H1 (cell line): ENCODE measurements around the gene FUT6.

Experiments used
- EP300 ChIP-seq, 2 experiments: IDR thresholded peaks; 1 replicate in 1 of 2; 2 replicates in 1 of 2; pipeline ENCODE4 v1.6.1; 2011 to 2012; ENCODE audit warnings: low read depth in 2 of 2, low read length in 2 of 2, mild to moderate bottlenecking in 2 of 2, borderline replicate concordance in 1 of 2, inconsistent platforms in 1 of 2, moderate library complexity in 1 of 2
- MAX ChIP-seq: IDR thresholded peaks from 2 replicates; pipeline ENCODE4 v1.6.1; 2012; ENCODE audit warnings: inconsistent platforms
- POLR2A ChIP-seq, 2 experiments: IDR thresholded peaks; 1 replicate in 1 of 2; 2 replicates in 1 of 2; pipeline ENCODE4 v1.6.1; 2011; ENCODE audit warnings: low read depth in 2 of 2, low read length in 2 of 2, mild to moderate bottlenecking in 2 of 2; ENCODE audit errors: control extremely low read depth in 1 of 2
- POLR2AphosphoS5 ChIP-seq: IDR thresholded peaks from 2 replicates; pipeline ENCODE4 v1.6.1; 2011; ENCODE audit warnings: low read depth, low read length
- TF ChIP-seq, protein P1 (sequence below), 3 experiments: IDR thresholded peaks; 1 replicate in 2 of 3; 2 replicates in 1 of 3; pipeline versions ENCODE4 v1.5.1 to v1.6.1; 2011; ENCODE audit warnings: low read length in 3 of 3, mild to moderate bottlenecking in 3 of 3, inconsistent platforms in 2 of 3, low read depth in 1 of 3, moderate library complexity in 1 of 3; ENCODE audit not compliant: insufficient read depth in 1 of 3; ENCODE audit errors: control extremely low read depth in 1 of 3
- TF ChIP-seq, protein P2 (sequence below): IDR thresholded peaks from 2 replicates; pipeline ENCODE4 v1.6.1; 2011; ENCODE audit warnings: low read length, improper control_type of control experiment

DNA sequence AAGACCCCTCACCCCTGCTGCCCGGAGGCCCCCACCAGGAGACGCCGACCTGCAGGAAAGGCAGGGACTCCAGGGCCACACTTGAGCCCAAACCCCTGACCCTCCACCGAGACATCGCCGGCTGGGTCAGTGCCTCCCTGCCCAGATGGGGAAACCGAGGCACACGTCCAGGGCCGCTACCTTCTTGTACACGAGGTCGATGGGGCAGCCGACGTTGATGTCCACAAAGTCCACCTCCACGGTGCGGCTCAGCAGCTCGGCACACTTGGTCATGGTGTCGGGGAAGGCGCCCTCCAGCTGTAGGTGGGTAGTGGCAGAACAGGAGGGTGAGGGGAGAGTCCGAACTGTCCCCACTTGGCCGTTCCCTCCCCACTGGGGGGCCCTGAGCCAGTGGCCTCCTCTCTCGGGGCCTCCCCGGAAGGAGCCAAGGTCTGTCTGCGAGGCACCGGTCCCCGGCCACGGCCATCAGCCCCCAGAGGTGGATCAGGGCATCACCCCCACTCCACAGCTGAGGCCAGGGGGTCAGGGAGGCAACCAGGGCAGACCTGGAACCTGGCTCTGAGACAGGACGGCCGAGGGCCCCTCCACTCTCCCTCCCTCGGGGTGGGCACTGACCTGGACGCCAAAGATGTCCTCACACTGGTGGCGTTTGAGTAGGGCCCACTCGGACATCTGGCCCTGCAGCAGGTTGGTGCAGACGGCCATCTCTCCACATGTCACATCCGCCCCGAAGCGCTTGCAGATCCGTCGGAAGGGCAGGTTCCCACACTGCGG is 51.9 kb downstream of the FUT6 start:
- TF ChIP-seq, protein P1, sequence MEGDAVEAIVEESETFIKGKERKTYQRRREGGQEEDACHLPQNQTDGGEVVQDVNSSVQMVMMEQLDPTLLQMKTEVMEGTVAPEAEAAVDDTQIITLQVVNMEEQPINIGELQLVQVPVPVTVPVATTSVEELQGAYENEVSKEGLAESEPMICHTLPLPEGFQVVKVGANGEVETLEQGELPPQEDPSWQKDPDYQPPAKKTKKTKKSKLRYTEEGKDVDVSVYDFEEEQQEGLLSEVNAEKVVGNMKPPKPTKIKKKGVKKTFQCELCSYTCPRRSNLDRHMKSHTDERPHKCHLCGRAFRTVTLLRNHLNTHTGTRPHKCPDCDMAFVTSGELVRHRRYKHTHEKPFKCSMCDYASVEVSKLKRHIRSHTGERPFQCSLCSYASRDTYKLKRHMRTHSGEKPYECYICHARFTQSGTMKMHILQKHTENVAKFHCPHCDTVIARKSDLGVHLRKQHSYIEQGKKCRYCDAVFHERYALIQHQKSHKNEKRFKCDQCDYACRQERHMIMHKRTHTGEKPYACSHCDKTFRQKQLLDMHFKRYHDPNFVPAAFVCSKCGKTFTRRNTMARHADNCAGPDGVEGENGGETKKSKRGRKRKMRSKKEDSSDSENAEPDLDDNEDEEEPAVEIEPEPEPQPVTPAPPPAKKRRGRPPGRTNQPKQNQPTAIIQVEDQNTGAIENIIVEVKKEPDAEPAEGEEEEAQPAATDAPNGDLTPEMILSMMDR (IDR thresholded peaks at IDR 0.05; ENCODE audit: control extremely low read depth in 1 of 3, insufficient read depth in 1 of 3, low read depth in 1 of 3, low read length in 3 of 3) = no peak
- TF ChIP-seq EP300 (IDR thresholded peaks at IDR 0.05; ENCODE audit: borderline replicate concordance in 1 of 2, low read depth in 2 of 2, low read length in 2 of 2) (no peak), MAX (no peak), POLR2A (IDR thresholded peaks at IDR 0.05; ENCODE audit: control extremely low read depth in 1 of 2, low read depth in 2 of 2, low read length in 2 of 2) (peak in 1 of 2 experiments; percentile 33; a peak in 1 of 3 replicates), POLR2AphosphoS5 (no peak)
- TF ChIP-seq, protein P2, sequence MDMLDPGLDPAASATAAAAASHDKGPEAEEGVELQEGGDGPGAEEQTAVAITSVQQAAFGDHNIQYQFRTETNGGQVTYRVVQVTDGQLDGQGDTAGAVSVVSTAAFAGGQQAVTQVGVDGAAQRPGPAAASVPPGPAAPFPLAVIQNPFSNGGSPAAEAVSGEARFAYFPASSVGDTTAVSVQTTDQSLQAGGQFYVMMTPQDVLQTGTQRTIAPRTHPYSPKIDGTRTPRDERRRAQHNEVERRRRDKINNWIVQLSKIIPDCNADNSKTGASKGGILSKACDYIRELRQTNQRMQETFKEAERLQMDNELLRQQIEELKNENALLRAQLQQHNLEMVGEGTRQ = no peak
